ENCODE measurements around the gene RIT2.

DNA sequence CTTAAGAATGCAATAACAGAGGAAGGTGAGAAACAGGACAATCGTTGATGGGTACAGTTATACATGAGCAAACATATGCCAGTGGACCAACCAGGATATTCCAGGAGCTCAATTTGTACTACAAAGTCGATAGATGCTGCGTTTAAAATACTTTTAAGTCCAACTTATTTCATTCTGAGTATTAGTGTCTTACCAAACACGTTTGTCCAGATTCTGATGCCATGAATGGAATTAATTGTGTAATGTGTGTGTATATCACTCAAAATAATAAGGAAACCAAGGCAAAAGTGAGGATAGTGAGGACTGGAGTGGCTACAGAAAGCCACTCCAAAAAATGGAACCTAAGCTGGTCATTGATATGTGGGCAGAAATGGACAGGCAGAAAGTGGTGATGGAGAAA, 332.6 kb downstream of the RIT2 start:
- TF ChIP-seq, protein P1, sequence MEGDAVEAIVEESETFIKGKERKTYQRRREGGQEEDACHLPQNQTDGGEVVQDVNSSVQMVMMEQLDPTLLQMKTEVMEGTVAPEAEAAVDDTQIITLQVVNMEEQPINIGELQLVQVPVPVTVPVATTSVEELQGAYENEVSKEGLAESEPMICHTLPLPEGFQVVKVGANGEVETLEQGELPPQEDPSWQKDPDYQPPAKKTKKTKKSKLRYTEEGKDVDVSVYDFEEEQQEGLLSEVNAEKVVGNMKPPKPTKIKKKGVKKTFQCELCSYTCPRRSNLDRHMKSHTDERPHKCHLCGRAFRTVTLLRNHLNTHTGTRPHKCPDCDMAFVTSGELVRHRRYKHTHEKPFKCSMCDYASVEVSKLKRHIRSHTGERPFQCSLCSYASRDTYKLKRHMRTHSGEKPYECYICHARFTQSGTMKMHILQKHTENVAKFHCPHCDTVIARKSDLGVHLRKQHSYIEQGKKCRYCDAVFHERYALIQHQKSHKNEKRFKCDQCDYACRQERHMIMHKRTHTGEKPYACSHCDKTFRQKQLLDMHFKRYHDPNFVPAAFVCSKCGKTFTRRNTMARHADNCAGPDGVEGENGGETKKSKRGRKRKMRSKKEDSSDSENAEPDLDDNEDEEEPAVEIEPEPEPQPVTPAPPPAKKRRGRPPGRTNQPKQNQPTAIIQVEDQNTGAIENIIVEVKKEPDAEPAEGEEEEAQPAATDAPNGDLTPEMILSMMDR (IDR thresholded peaks at IDR 0.05) = no peak
- TF ChIP-seq ATF1 (CRISPR knock-in tag; IDR thresholded peaks at IDR 0.05) = no peak
- TF ChIP-seq, protein P2, sequence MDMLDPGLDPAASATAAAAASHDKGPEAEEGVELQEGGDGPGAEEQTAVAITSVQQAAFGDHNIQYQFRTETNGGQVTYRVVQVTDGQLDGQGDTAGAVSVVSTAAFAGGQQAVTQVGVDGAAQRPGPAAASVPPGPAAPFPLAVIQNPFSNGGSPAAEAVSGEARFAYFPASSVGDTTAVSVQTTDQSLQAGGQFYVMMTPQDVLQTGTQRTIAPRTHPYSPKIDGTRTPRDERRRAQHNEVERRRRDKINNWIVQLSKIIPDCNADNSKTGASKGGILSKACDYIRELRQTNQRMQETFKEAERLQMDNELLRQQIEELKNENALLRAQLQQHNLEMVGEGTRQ (CRISPR knock-in tag; IDR thresholded peaks at IDR 0.05) = no peak
- no peak for TF ChIP-seq CREB1 (CRISPR knock-in tag; IDR thresholded peaks at IDR 0.05)
- TF ChIP-seq, protein P3, sequence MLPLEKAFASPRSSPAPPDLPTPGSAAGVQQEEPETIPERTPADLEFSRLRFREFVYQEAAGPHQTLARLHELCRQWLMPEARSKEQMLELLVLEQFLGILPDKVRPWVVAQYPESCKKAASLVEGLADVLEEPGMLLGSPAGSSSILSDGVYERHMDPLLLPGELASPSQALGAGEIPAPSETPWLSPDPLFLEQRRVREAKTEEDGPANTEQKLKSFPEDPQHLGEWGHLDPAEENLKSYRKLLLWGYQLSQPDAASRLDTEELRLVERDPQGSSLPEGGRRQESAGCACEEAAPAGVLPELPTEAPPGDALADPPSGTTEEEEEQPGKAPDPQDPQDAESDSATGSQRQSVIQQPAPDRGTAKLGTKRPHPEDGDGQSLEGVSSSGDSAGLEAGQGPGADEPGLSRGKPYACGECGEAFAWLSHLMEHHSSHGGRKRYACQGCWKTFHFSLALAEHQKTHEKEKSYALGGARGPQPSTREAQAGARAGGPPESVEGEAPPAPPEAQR (CRISPR knock-in tag; IDR thresholded peaks at IDR 0.05) = no peak
- no peak for TF ChIP-seq ESRRA (CRISPR knock-in tag; IDR thresholded peaks at IDR 0.05; ENCODE audit: borderline replicate concordance)
- TF ChIP-seq CBFB (CRISPR knock-in tag; IDR thresholded peaks at IDR 0.05; ENCODE audit: low read depth) = no peak
- TF ChIP-seq, protein P4, sequence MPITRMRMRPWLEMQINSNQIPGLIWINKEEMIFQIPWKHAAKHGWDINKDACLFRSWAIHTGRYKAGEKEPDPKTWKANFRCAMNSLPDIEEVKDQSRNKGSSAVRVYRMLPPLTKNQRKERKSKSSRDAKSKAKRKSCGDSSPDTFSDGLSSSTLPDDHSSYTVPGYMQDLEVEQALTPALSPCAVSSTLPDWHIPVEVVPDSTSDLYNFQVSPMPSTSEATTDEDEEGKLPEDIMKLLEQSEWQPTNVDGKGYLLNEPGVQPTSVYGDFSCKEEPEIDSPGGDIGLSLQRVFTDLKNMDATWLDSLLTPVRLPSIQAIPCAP (CRISPR knock-in tag; IDR thresholded peaks at IDR 0.05) = no peak
- no peak for TF ChIP-seq CREM (CRISPR knock-in tag; IDR thresholded peaks at IDR 0.05)

Measured in WTC11 (cell line).